GM10266 (cell line): ENCODE data around the gene CIDEB.

Experiments
- DNase-seq: peaks from one replicate; pipeline ENCODE4 v3.0.0; 2012; ENCODE audit errors: extremely low spot score
- CTCF ChIP-seq: IDR thresholded peaks from 2 replicates; pipeline ENCODE4 v1.5.1; 2012; ENCODE audit warnings: mild to moderate bottlenecking, low read depth; ENCODE audit not compliant: control insufficient read depth, insufficient read depth; ENCODE audit errors: missing control alignments

CIDEB gene

GRCh38 chr14:24292118-24292807, 15.5 kb downstream of the CIDEB start:
- no peak for TF ChIP-seq CTCF
- no peak for DNase-seq

- TF ChIP-seq CTCF: no peak
- no peak for DNase-seq
Observed at GRCh38 chr14:24291446-24292117, 16.2 kb downstream of the CIDEB start.

- no peak for DNase-seq
- TF ChIP-seq CTCF: no peak
Observed at GRCh38 chr14:24290746-24291145, 17.0 kb downstream of the CIDEB start.

GRCh38 chr14:24289649-24290280, 18.0 kb downstream of the CIDEB start:
- DNase-seq: no peak
- no peak for TF ChIP-seq CTCF

GRCh38 chr14:24286996-24287395, 20.8 kb downstream of the CIDEB start:
- no peak for TF ChIP-seq CTCF

GRCh38 chr14:24285351-24285750, 22.4 kb downstream of the CIDEB start:
- DNase-seq: no peak
- no peak for TF ChIP-seq CTCF

More at GRCh38 chr14:24286996-24287395, 20.8 kb downstream of the CIDEB start:
- DNase-seq: no peak
